K562 (cell line): Measurements from ENCODE around the gene IL12RB2. TPM values are rescaled to one million over a fixed set of nuclear protein-coding genes. Genes with fewer than 3 reads are reported as not detected.
A peak's percentile ranks its signal among the peaks of the same experiment; 100 is the strongest.

Source experiments
- ATAC-seq: fragments of 200-7000 bp; cut with Tn5 transposase; 3 replicates; pipeline ENCODE4 v1.9.1; 2020; ENCODE audit warnings: moderate library complexity
- BruUV-seq: library from RNA; stranded (reverse); fragments of 400-500 nt; replicated peaks from 2 replicates; lab custom pipeline; 2021; lab: Mats Ljungman, UMichigan
- CTCF ChIA-PET: fragments of 300-600 bp; formaldehyde crosslinking; extraction: SDS; loops from one replicate; lab custom pipeline; 2021; ENCODE audit warnings: low intra/inter-chr PET ratio; lab: Yijun Ruan, JAX
- POLR2A ChIA-PET: fragments of 300-600, 350-650 bp; sonication (Branson Sonifier 250); formaldehyde crosslinking; extraction: SDS; loops from one replicate; lab custom pipeline; 2021; ENCODE audit warnings: antibody characterized with exemption, inconsistent platforms; lab: Yijun Ruan, JAX
- DNase-seq, 4 experiments: peaks; one replicate each; pipeline versions ENCODE4 v3.0.0 to v3.0.0-alpha.2; 2011 to 2018; ENCODE audit warnings: low spot score in 3 of 4, mixed read lengths in 3 of 4; ENCODE audit errors: extremely low read depth in 1 of 4
- FAIRE-seq: peaks from 2 replicates; lab custom pipeline; 2011; peaks lifted over from hg19 to GRCh38; lab: Jason Lieb, UNC
- H2AFZ ChIP-seq: 2 replicates; pipeline ENCODE4 v1.6.0; 2011; ENCODE audit warnings: low read depth, low read length, control low read depth, inconsistent platforms
- H3K27ac ChIP-seq: fragments of 200-600 bp; 3 replicates; pipeline ENCODE4 v1.8.0; 2011; ENCODE audit warnings: low read depth, mild to moderate bottlenecking, control low read depth, inconsistent platforms, low read length, moderate library complexity, mixed read lengths; ENCODE audit errors: extremely low read depth
- H3K27me3 ChIP-seq, 2 experiments: fragments of 300-600 bp in 1 of 2; 2 replicates in 1 of 2; 3 replicates in 1 of 2; pipeline versions ENCODE4 v1.6.0 to v1.8.0; 2011; ENCODE audit warnings: inconsistent platforms in 2 of 2, low read length in 2 of 2, mild to moderate bottlenecking in 1 of 2, mixed read lengths in 1 of 2, moderate library complexity in 1 of 2; ENCODE audit not compliant: control insufficient read depth in 2 of 2, insufficient read depth in 2 of 2
- H3K36me3 ChIP-seq: fragments of 300-600 bp; 3 replicates; pipeline ENCODE4 v1.8.0; 2011; ENCODE audit warnings: mild to moderate bottlenecking, low read length, inconsistent platforms; ENCODE audit not compliant: control insufficient read depth, insufficient read depth
- H3K4me1 ChIP-seq, 2 experiments: fragments of 200-600 bp in 1 of 2; replicated peaks in 1 of 2; 2 replicates in 1 of 2; 3 replicates in 1 of 2; pipeline versions ENCODE4 v1.5.1 to v1.8.0; 2011; ENCODE audit warnings: inconsistent platforms in 2 of 2, low read length in 2 of 2, mild to moderate bottlenecking in 1 of 2, mixed read lengths in 1 of 2, moderate library complexity in 1 of 2; ENCODE audit not compliant: control insufficient read depth in 2 of 2, insufficient read depth in 2 of 2
- H3K4me2 ChIP-seq: 2 replicates; pipeline ENCODE4 v1.6.1; 2011; ENCODE audit warnings: low read length, control low read depth, inconsistent platforms, mixed read lengths; ENCODE audit not compliant: insufficient read depth
- H3K4me3 ChIP-seq: fragments of 200-600 bp; sonication (generic), shearing (Covaris generic); 2 replicates; pipeline ENCODE4 v1.5.1; 2016; ENCODE audit warnings: control low read depth, inconsistent platforms
- H3K79me2 ChIP-seq: fragments of 200-600 bp; 3 replicates; pipeline ENCODE4 v1.8.0; 2011; ENCODE audit warnings: low read length, inconsistent platforms; ENCODE audit not compliant: control insufficient read depth, insufficient read depth
- H3K9ac ChIP-seq, 2 experiments: 2 replicates each; pipeline versions ENCODE4 v1.6.0 to v1.6.1; 2011; ENCODE audit warnings: low read depth in 2 of 2, low read length in 2 of 2, control low read depth in 1 of 2, inconsistent platforms in 1 of 2, mild to moderate bottlenecking in 1 of 2, mixed read lengths in 1 of 2; ENCODE audit not compliant: insufficient read depth in 1 of 2
- H3K9me1 ChIP-seq: one replicate; pipeline ENCODE4 v1.6.0; 2011; ENCODE audit warnings: inconsistent platforms, mild to moderate bottlenecking, low read length, moderate library complexity; ENCODE audit not compliant: control insufficient read depth, insufficient read depth
- H3K9me3 ChIP-seq: replicated peaks from 2 replicates; pipeline ENCODE4 v1.5.1; 2011; ENCODE audit warnings: low read depth, low read length, inconsistent platforms; ENCODE audit not compliant: control insufficient read depth, insufficient read depth
- H4K20me1 ChIP-seq: replicated peaks from 2 replicates; pipeline ENCODE4 v1.6.1; 2011; ENCODE audit warnings: low read length, inconsistent platforms, mixed read lengths; ENCODE audit not compliant: control insufficient read depth, insufficient read depth
- CC2D1A ChIP-seq: fragments of 450-650 bp; IDR thresholded peaks from 2 replicates; pipeline ENCODE4 v1.6.1; 2017; ENCODE audit warnings: mild to moderate bottlenecking
- FOS ChIP-seq: IDR thresholded peaks from 3 replicates; pipeline ENCODE4 v1.6.1; 2011; ENCODE audit not compliant: insufficient read length; ENCODE audit errors: extremely low read depth
- FOSL1 ChIP-seq: fragments of 200-800 bp; sonication (Bioruptor generic); conservative IDR thresholded peaks from 2 replicates; pipeline ENCODE4 v1.6.1; 2016; ENCODE audit warnings: missing genetic modification characterization, missing compliant biosample characterization
- GATAD2B ChIP-seq: fragments of 450-650 bp; IDR thresholded peaks from 2 replicates; pipeline ENCODE4 v1.6.1; 2017; ENCODE audit warnings: mild to moderate bottlenecking, borderline replicate concordance
- GTF2F1 ChIP-seq: IDR thresholded peaks from 2 replicates; pipeline ENCODE4 v1.6.1; 2011; ENCODE audit warnings: low read depth, low read length, improper control_type of control experiment
- KAT2B ChIP-seq: IDR thresholded peaks from one replicate; pipeline ENCODE4 v1.6.1; 2012; ENCODE audit warnings: low read depth, mild to moderate bottlenecking, control low read depth, inconsistent platforms, low read length, moderate library complexity
- NFATC3 ChIP-seq: fragments of 450-650 bp; IDR thresholded peaks from 2 replicates; pipeline ENCODE4 v1.6.1; 2017; ENCODE audit warnings: mild to moderate bottlenecking
- POLR2A ChIP-seq: fragments of 450-650 bp; conservative IDR thresholded peaks from 2 replicates; pipeline ENCODE4 v1.6.1; 2016
- SUPT5H ChIP-seq: fragments of 450-650 bp; IDR thresholded peaks from 2 replicates; pipeline ENCODE4 v1.6.1; 2016
- ZNF12 ChIP-seq: sonication (generic); formaldehyde crosslinking; IDR thresholded peaks from 2 replicates; pipeline ENCODE4 v1.4.0; 2020; ENCODE audit warnings: mild to moderate bottlenecking, missing genetic modification reagents
- ZNF121 ChIP-seq: sonication (generic); formaldehyde crosslinking; conservative IDR thresholded peaks from 2 replicates; pipeline ENCODE4 v1.8.0; 2022; ENCODE audit warnings: missing genetic modification reagents
- ZNF324 ChIP-seq: fragments of 250-450 bp; sonication (Bioruptor Pico); IDR thresholded peaks from 2 replicates; pipeline ENCODE4 v1.4.0; 2020; ENCODE audit warnings: mild to moderate bottlenecking
- ZNF445 ChIP-seq: fragments of 250-450 bp; sonication (Bioruptor Pico); IDR thresholded peaks from 2 replicates; pipeline ENCODE4 v1.4.0; 2020; ENCODE audit warnings: low read depth, mild to moderate bottlenecking, moderate library complexity
- ZNF551 ChIP-seq: fragments of 250-450 bp; sonication (Bioruptor Pico); IDR thresholded peaks from 2 replicates; pipeline ENCODE4 v1.5.0; 2021; ENCODE audit warnings: mild to moderate bottlenecking, moderate library complexity
- ZNF589 ChIP-seq: fragments of 200-800 bp; sonication (Bioruptor generic); IDR thresholded peaks from 2 replicates; pipeline ENCODE4 v1.6.1; 2016; ENCODE audit warnings: low read depth, missing genetic modification characterization, missing compliant biosample characterization
- WGBS: fragments of 100-300 bp; shearing (Covaris generic); methylation state at CpG from one replicate; pipeline ENCODE4 v1.1.6; 2016; ENCODE audit warnings: low coverage, mixed read lengths; ENCODE audit not compliant: insufficient coverage; ENCODE audit errors: missing lambda C conversion rate; 5-methylcytosine and 5-hydroxymethylcytosine counted together
- in situ Hi-C: fragments of 300-500 bp; cut with MboI; formaldehyde crosslinking; loops from 4 replicates; pipeline ENCODE4 v1.15.0; 2018; ENCODE audit warnings: inconsistent platforms, mixed read lengths
- intact Hi-C: fragments of 100-400 bp; cut with micrococcal nuclease; formaldehyde crosslinking; loops from 2 replicates; pipeline ENCODE4 v1.14.2; 2022
- polyA plus RNA-seq, 8 experiments: library from polyadenylated mRNA; depleted of rRNA in 4 of 8; stranded (reverse) in 5 of 8; unstranded in 3 of 8; fragments of >200 nt; fragmentation: Nextera tagmentation in 2 of 8; fragmentation: Illumina TruSeq in 1 of 8; extraction: Ambion mirVana in 2 of 8; extraction: Trizol in 1 of 8; gene quantifications; 2 replicates each; pipeline versions ENCODE4 v1.2.1 to v1.2.3, GENCODE V29; 2011 to 2014; ENCODE audit warnings: inconsistent platforms in 1 of 8, missing spikeins in 1 of 8
- total RNA-seq, 7 experiments: library from RNA; depleted of rRNA in 6 of 7; stranded (reverse); fragments of >200 nt in 6 of 7; fragmentation: Illumina TruSeq in 2 of 7; extraction: Trizol in 2 of 7; gene quantifications; 2 replicates each; pipeline versions ENCODE4 v1.2.1 to v1.2.3, GENCODE V29; 2011 to 2021; ENCODE audit warnings: low replicate concordance in 1 of 7
- TF ChIP-seq, protein P1 (sequence below): sonication (generic); formaldehyde crosslinking; IDR thresholded peaks from 2 replicates; pipeline ENCODE4 v1.8.1; 2023; ENCODE audit warnings: mild to moderate bottlenecking, missing genetic modification reagents
- TF ChIP-seq, protein P2 (sequence below), 3 experiments: IDR thresholded peaks in 2 of 3; conservative IDR thresholded peaks in 1 of 3; 2 replicates each; pipeline ENCODE4 v1.5.1; 2011 to 2012; ENCODE audit warnings: low read length in 3 of 3, mild to moderate bottlenecking in 3 of 3, control low read depth in 2 of 3, improper control_type of control experiment in 1 of 3, inconsistent platforms in 1 of 3, low read depth in 1 of 3, mixed read lengths in 1 of 3, moderate library complexity in 1 of 3; ENCODE audit not compliant: insufficient read depth in 2 of 3
- TF ChIP-seq, protein P3 (sequence below), 2 experiments: fragments of 450-650 bp in 1 of 2; sonication (generic) in 1 of 2; formaldehyde crosslinking in 1 of 2; IDR thresholded peaks in 1 of 2; conservative IDR thresholded peaks in 1 of 2; 2 replicates each; pipeline versions ENCODE4 v1.6.1 to v1.8.1; 2016 to 2023; ENCODE audit warnings: mild to moderate bottlenecking in 2 of 2, moderate library complexity in 2 of 2, inconsistent platforms in 1 of 2, missing genetic modification reagents in 1 of 2

Gene IL12RB2
- total and polyA plus RNA-seq, 9 of the 15 experiments (the other 6 are each of a cell fraction or from before 2014, with no cell fraction given): 0.39 to 3.3 (median 1.9) TPM

DNA sequence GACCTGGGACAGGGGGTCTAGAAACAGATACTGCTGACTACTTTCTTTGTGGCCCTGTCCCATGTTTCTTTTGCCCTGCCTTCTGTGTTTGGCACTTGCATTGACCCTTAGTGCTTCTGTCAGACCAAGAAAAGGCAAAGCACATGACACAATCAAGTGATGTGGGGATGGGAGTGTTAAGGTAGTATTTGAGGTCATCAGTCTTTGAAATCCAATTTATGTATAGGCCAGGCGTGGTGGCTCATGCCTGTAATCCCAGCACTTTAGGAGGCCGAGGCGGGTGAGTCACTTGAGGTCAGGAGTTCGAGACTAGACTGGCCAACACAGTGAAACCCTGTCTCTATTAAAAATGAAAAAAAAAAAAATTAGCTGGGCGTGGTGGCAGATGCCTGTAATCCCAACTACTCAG is 96.5 kb downstream of the IL12RB2 start:
- no peak for FAIRE-seq
- no peak for DNase-seq
- Histone ChIP-seq H3K9me3 (no peaks in the 10 kb centered on the region), H3K4me3 (no peak overlapping the region), H3K9me1 (no peaks in the 10 kb centered on the region)
- TF ChIP-seq KAT2B: no peak
- TF ChIP-seq FOS: no peak
- no peak for TF ChIP-seq ZNF324 (CRISPR knock-in tag)
- TF ChIP-seq POLR2A: peak; percentile 30; the same call in 1 of the 2 replicates
- TF ChIP-seq ZNF589 (CRISPR knock-in tag): no peak
- no peak for TF ChIP-seq ZNF551 (CRISPR knock-in tag)
- TF ChIP-seq GATAD2B: no peak
- TF ChIP-seq ZNF121 (CRISPR knock-in tag): peak; percentile 43
- TF ChIP-seq FOSL1 (tag): peak; percentile 59; the same call in 1 of the 2 replicates
- TF ChIP-seq GTF2F1: no peak
- TF ChIP-seq ZNF12 (CRISPR knock-in tag): no peak
- no peak for TF ChIP-seq CC2D1A
- TF ChIP-seq, protein P1, sequence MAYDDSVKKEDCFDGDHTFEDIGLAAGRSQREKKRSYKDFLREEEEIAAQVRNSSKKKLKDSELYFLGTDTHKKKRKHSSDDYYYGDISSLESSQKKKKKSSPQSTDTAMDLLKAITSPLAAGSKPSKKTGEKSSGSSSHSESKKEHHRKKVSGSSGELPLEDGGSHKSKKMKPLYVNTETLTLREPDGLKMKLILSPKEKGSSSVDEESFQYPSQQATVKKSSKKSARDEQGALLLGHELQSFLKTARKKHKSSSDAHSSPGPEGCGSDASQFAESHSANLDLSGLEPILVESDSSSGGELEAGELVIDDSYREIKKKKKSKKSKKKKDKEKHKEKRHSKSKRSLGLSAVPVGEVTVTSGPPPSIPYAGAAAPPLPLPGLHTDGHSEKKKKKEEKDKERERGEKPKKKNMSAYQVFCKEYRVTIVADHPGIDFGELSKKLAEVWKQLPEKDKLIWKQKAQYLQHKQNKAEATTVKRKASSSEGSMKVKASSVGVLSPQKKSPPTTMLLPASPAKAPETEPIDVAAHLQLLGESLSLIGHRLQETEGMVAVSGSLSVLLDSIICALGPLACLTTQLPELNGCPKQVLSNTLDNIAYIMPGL (CRISPR knock-in tag): no peak
- no peak for TF ChIP-seq ZNF445
- TF ChIP-seq, protein P2, sequence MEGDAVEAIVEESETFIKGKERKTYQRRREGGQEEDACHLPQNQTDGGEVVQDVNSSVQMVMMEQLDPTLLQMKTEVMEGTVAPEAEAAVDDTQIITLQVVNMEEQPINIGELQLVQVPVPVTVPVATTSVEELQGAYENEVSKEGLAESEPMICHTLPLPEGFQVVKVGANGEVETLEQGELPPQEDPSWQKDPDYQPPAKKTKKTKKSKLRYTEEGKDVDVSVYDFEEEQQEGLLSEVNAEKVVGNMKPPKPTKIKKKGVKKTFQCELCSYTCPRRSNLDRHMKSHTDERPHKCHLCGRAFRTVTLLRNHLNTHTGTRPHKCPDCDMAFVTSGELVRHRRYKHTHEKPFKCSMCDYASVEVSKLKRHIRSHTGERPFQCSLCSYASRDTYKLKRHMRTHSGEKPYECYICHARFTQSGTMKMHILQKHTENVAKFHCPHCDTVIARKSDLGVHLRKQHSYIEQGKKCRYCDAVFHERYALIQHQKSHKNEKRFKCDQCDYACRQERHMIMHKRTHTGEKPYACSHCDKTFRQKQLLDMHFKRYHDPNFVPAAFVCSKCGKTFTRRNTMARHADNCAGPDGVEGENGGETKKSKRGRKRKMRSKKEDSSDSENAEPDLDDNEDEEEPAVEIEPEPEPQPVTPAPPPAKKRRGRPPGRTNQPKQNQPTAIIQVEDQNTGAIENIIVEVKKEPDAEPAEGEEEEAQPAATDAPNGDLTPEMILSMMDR (IDR thresholded peaks at IDR 0.05 in 2 of 3, conservative IDR thresholded peaks at IDR 0.05 in 1 of 3; ENCODE audit: insufficient read depth in 2 of 3, low read depth in 1 of 3, low read length in 3 of 3): no peak
- TF ChIP-seq, protein P3, sequence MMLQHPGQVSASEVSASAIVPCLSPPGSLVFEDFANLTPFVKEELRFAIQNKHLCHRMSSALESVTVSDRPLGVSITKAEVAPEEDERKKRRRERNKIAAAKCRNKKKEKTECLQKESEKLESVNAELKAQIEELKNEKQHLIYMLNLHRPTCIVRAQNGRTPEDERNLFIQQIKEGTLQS (IDR thresholded peaks at IDR 0.05): peak; percentile 49; the same call in 1 of the 2 replicates
- TF ChIP-seq, protein P3 (CRISPR knock-in tag; conservative IDR thresholded peaks at IDR 0.05): no peak
- peak; percentile 6; the same call in 1 of the 2 replicates for TF ChIP-seq SUPT5H
- TF ChIP-seq NFATC3: no peak
- TF ChIP-seq, all 486 proteins: peak for 5
- Histone ChIP-seq H3K27me3 (no peaks in the 10 kb centered on the region), H3K36me3 (peaks cover 7% of the 10 kb centered on the region; the same call in 2 of the 3 replicates), H3K27ac (no peak overlapping the region), H3K9ac (no peak overlapping the region), H3K4me2 (no peak overlapping the region), H2AFZ (no peak overlapping the region), H3K4me1 (no peaks in the 10 kb centered on the region), H4K20me1 (no peaks in the 10 kb centered on the region), H3K79me2 (no peaks in the 10 kb centered on the region)
- WGBS: 44% methylated on average over 5 of the region's 5 CpGs
- ChIA-PET CTCF (no interaction called here), POLR2A (no interaction called here)
- in situ Hi-C loops: no loop called here
- BruUV-seq: no TSS peak
- intact Hi-C loops: no loop called here
- ATAC-seq: no peak
